Measurements from ENCODE around the gene RAB44. TPM values are rescaled to one million over a fixed set of nuclear protein-coding genes. Genes with fewer than 3 reads are reported as not detected.

RAB44 gene
- total RNA-seq, 1 experiment from 2014 or later: not detected

- Histone ChIP-seq H3K27ac (ENCODE audit: insufficient read length, low read depth, low read length) (no peak overlapping the region), H3K23me2 (ENCODE audit: insufficient read length, low read depth, low read length, poor library complexity, severe bottlenecking) (no peaks in the 10 kb centered on the region), H3K56ac (ENCODE audit: insufficient read length, low read depth, low read length) (no peak overlapping the region), H3K9ac (ENCODE audit: extremely low read depth, insufficient read length, low read length) (no peak overlapping the region), H3K9me3 (ENCODE audit: control insufficient read depth, low read depth, low read length) (no peaks in the 10 kb centered on the region), H4K5ac (ENCODE audit: insufficient read length, low read depth, low read length) (no peak overlapping the region), H2BK5ac (ENCODE audit: insufficient read length, low read length) (no peak overlapping the region), H3K4ac (ENCODE audit: low read depth, low read length) (no peak overlapping the region), H3K4me2 (ENCODE audit: insufficient read depth, insufficient read length, low read length) (no peak overlapping the region), H3K79me1 (ENCODE audit: insufficient read depth, low read depth, low read length, poor library complexity, severe bottlenecking) (no peaks in the 10 kb centered on the region), H3K23ac (ENCODE audit: insufficient read length, low read depth, low read length) (no peak overlapping the region), H2BK120ac (ENCODE audit: low read depth, low read length, poor library complexity, severe bottlenecking) (no peak overlapping the region), H3K27me3 (ENCODE audit: insufficient read depth, low read length) (no peaks in the 10 kb centered on the region), H3K18ac (ENCODE audit: insufficient read length, low read depth, low read length) (no peak overlapping the region), H3T11ph (ENCODE audit: low read length) (no peak overlapping the region), H2BK15ac (ENCODE audit: low read depth, low read length) (no peak overlapping the region), H2BK20ac (ENCODE audit: low read depth, low read length, poor library complexity, severe bottlenecking) (no peak overlapping the region), H3K79me2 (ENCODE audit: insufficient read depth, low read length) (no peaks in the 10 kb centered on the region), H2AK5ac (ENCODE audit: insufficient read length, low read length) (no peak overlapping the region), H4K8ac (replicated peaks; ENCODE audit: insufficient read length, low read depth, low read length) (no peak overlapping the region), H4K91ac (ENCODE audit: insufficient read length, low read depth, low read length) (no peak overlapping the region), H3K14ac (ENCODE audit: insufficient read depth, low read length) (no peak overlapping the region), H2BK12ac (ENCODE audit: insufficient read length, low read depth, low read length) (no peak overlapping the region), H4K20me1 (ENCODE audit: control insufficient read depth, insufficient read depth, insufficient read length) (no peaks in the 10 kb centered on the region), H2AFZ (ENCODE audit: low read length) (no peak overlapping the region), H3K4me1 (ENCODE audit: insufficient read depth, low read length) (no peaks in the 10 kb centered on the region)
- Mint-ChIP-seq H3K4me3 (peak overlapping the region in 1 of 2 experiments; percentile 19; a peak in 1 of 5 replicates), H3K27ac (no peak overlapping the region), H3K27me3 (ENCODE audit: low read depth) (peaks cover 2% of the 10 kb centered on the region), H3K9me3 (no peaks in the 10 kb centered on the region), H3K4me1 (peaks cover 17 to 36% of the 10 kb centered on the region in 2 experiments), H3K36me3 (ENCODE audit: insufficient read depth in 1 of 3, low read depth in 3 of 3) (no peaks in the 10 kb centered on the region)
- WGBS (ENCODE audit: extremely low coverage, insufficient read length, low lambda C conversion rate): no CpG with 5 or more reads among the region's 11 CpGs
- no peak for TF ChIP-seq CTCF (conservative IDR thresholded peaks at IDR 0.05)
- no peak for DNase-seq
Observed at GRCh38 chr6:36760685-36761435, 63.2 kb downstream of the RAB44 start.
